ENCODE measurements around the gene FNDC10.
"Not testable (repeated sequence)": the region's sequence is repeated elsewhere in the genome, so short reads cannot be mapped to it uniquely, and the experiment has no call there.

The FNDC10 gene

DNA sequence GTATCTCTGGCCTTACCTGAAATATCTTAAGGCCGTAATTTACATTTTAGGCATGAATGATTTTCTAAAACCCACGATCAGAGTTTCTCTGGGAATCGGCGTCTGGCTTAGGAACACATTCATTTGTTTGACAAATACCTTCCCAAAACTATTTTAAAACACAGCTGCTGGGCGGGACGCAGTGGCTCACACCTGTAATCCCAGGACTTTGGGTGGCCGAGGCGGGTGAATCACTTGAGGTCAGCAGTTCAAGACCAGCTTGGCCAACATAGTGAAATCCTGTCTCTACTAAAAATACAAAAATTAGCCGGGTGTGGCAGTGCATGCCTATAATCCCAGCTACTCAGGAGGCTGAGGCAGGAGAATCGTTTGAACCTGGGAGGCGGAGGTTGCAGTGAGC, 43.0 kb downstream of the FNDC10 start:
- H3K4me3 ChIP-seq (ENCODE audit: low read length): not testable (repeated sequence)

DNA sequence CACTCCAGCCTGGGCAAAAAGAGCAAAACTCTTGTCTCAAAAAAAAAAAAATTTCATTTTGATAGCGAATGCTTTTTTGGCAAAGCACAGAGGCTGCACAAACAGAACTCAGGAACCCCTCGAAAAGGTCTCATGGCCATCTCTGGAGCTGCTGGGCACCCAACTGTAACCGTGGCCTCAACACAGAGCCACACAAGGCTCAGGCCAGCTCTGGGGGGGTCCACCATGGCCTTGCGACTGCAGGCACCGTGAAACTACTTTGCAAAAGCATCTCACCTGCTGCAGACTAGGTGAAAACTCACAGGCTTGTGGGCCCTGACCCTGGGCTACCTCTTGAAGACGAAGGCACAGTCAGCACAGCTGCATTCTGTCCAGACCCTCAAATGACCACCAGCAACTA, 43.4 kb downstream of the FNDC10 start:
- H2AFZ ChIP-seq (ENCODE audit: low read depth, low read length): no peak overlapping the region
- H3K9me3 ChIP-seq (ENCODE audit: low read length): no peaks in the 10 kb centered on the region
- H3K4me3 ChIP-seq (ENCODE audit: low read length): no peak overlapping the region
- no peaks in the 10 kb centered on the region for H3K27me3 ChIP-seq (ENCODE audit: insufficient read depth, low read length)
- peaks cover 16% of the 10 kb centered on the region for H3K4me1 ChIP-seq (ENCODE audit: insufficient read depth, low read length)
- H3K36me3 ChIP-seq (ENCODE audit: insufficient read depth, low read length): peaks cover 13% of the 10 kb centered on the region

More for the DNA sequence above, 43.0 kb downstream of the FNDC10 start:
- not testable (repeated sequence) for H3K9me3 ChIP-seq (ENCODE audit: low read length); H3K27me3 ChIP-seq (ENCODE audit: insufficient read depth, low read length); H2AFZ ChIP-seq (ENCODE audit: low read depth, low read length)
- Histone ChIP-seq H3K4me1 (ENCODE audit: insufficient read depth, low read length) (peaks cover 16% of the 10 kb centered on the region), H3K36me3 (ENCODE audit: insufficient read depth, low read length) (peaks cover 18% of the 10 kb centered on the region)

DNA sequence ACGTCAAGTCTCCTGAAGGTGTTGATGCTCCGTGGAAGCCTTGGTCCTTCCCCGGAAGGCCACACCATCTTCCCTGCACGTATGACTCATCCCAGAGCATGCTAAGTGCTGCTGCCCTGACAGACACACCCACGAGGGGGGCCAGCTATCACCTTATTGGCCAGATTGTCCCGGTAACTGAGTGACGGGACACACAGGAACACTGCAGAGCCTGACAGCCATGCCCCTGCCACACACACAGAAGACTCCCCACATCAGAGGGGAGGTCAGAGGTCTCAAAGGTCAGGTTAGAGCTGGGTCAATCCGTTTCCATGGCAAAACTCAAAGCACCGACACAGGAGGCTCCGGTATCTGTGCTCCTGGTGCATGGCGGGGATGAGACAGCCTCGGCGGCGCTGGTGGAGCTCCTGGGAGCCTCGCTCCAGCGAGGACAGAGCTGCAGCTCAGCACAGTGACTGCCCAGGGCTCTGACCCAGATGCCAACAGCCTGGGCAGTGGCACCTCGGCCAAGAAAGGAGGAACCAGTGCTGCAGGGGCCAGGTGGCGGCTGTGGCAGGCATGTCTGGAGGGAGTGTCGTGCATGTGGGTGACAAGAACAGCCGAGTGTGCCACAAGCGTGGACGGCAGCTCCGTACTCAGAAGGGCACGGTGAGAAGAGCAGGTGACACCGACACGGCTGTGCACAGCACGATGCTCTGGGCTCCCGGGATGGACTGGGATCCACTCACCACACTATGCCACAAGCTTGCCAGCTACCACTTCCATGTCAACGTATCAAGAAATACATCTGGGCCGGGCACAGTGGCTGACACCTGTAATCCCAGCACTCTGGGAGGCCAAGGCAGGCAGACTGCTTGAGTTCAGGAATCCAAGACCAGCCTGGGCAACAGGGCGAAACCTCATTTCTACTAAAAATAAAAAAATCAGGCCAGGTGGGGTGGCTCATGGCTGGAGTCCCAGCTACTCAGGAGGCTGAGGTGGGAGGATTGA, 44.7 kb downstream of the FNDC10 start:
- Histone ChIP-seq H3K4me3 (ENCODE audit: low read length) (no peak overlapping the region), H3K9me3 (ENCODE audit: low read length) (no peaks in the 10 kb centered on the region), H3K4me1 (ENCODE audit: insufficient read depth, low read length) (peaks cover 16% of the 10 kb centered on the region), H3K36me3 (ENCODE audit: insufficient read depth, low read length) (peaks cover 2% of the 10 kb centered on the region), H3K27me3 (ENCODE audit: insufficient read depth, low read length) (no peaks in the 10 kb centered on the region), H2AFZ (ENCODE audit: low read depth, low read length) (no peak overlapping the region)

DNA sequence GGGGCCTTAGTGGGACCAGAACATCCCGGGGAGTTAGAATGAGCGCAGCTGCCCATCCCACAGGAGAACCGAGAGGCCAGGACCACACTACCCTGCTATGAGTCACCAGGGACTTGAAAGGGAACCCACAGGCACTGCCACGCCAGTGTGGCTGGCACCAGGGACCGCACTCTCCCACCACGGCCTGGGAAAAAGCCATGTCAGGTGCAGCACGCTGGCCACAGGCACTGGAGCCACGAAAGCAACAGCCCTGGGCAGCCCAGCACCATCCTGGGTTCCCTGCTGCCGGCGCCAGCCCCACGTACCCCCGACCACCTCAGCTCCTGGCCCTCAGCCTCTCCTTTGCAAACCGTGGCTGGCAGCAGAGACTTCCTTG, 45.4 kb downstream of the FNDC10 start:
- H3K27me3 ChIP-seq (ENCODE audit: insufficient read depth, low read length): no peaks in the 10 kb centered on the region
- H3K9me3 ChIP-seq (ENCODE audit: low read length): no peaks in the 10 kb centered on the region
- no peaks in the 10 kb centered on the region for H3K36me3 ChIP-seq (ENCODE audit: insufficient read depth, low read length)
- H3K4me3 ChIP-seq (ENCODE audit: low read length): no peak overlapping the region
- peaks cover 16% of the 10 kb centered on the region for H3K4me1 ChIP-seq (ENCODE audit: insufficient read depth, low read length)
- no peak overlapping the region for H2AFZ ChIP-seq (ENCODE audit: low read depth, low read length)

DNA sequence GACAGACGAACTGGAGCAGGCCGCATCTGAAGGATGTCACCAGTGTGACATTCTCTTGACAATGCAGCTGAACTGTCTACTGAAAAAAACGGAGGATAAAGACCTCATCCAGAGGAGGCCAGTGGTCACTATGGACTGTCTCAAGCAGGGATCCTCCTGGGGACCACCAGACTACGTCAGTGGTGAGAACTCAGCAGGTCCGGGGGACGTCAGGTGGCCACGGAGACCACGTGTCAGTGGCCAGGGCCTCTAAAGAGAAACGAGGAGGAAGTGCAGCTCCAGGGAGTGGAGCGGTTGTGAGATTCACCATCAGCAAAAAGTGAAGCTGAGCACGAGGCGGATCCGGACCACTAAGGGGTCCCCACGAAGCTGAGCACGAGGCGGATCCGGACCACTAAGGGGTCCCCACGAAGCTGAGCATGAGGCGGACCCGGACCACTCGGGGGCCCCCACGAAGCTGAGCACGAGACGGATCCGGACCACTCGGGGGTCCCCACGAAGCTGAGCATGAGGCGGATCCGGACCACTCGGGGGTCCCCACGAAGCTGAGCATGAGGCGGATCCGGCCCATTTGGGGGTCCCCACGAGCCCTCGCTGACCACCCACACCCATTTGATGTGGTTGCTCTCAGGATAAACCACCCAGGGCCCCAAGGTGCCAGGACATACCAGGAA, 46.0 kb downstream of the FNDC10 start:
- no peaks in the 10 kb centered on the region for H3K9me3 ChIP-seq (ENCODE audit: low read length)
- no peak overlapping the region for H3K4me3 ChIP-seq (ENCODE audit: low read length)
- H3K27me3 ChIP-seq (ENCODE audit: insufficient read depth, low read length): no peaks in the 10 kb centered on the region

DNA sequence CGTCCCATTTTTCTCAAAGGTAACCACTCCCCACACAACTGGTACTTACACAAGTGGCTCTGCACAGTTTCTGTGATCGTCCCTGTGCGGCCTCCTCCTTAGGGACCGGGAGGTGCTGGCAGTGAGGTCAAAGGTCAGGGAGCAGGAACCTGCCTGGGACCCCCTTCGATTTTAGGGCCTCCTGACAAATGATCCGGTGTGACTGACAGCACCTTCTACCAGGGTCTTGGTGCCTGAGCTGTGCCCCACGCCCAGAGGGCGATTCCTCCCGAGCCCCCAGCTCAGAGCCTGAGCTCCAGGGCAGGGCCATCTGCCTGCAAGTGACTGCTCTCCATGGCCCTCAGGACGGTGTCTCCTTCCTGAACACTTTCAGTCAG, 47.7 kb downstream of the FNDC10 start:
- Histone ChIP-seq H3K4me3 (ENCODE audit: low read length) (no peak overlapping the region), H3K9me3 (ENCODE audit: low read length) (no peaks in the 10 kb centered on the region), H3K4me1 (ENCODE audit: insufficient read depth, low read length) (peaks cover 16% of the 10 kb centered on the region), H3K36me3 (ENCODE audit: insufficient read depth, low read length) (no peaks in the 10 kb centered on the region), H3K27me3 (ENCODE audit: insufficient read depth, low read length) (no peaks in the 10 kb centered on the region), H2AFZ (ENCODE audit: low read depth, low read length) (no peak overlapping the region)

More for the DNA sequence above, 46.0 kb downstream of the FNDC10 start:
- Histone ChIP-seq H2AFZ (ENCODE audit: low read depth, low read length) (no peak overlapping the region), H3K36me3 (ENCODE audit: insufficient read depth, low read length) (no peaks in the 10 kb centered on the region), H3K4me1 (ENCODE audit: insufficient read depth, low read length) (peaks cover 16% of the 10 kb centered on the region)

DNA sequence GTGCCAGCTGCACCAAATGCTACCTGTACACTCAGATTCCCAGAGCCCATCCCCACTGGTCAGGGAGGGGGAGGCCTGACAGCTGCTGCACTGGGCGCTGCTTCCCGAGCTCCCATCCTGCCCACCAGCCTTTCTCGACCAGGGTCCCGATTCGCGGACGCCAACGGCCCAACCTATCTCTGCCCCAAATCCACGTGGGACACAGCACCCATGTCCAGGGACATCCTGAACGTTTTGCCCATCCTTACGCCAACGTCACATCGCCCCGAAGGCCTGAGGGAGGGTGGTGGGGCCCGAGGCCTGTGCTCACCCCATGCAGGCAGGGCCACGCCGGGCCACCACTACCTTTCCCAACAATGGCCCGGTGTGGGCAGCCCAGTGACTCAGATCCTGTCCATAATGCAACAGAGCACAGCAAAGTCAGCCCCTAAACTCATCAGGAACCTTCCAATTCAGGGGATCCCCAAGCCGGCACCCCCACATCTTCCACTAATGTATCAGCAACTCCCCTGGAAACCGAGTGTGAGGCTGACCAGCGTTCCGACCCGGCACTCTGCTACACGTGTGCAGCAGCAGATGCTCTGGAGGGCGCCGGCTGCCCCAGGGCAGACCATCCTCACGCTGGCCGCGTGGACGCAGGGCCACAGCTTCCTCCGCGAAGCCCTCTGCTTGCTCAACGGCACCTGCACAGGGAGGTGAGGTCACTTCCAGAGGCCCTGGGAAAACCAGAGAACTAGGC, 48.2 kb downstream of the FNDC10 start:
- no peak overlapping the region for H3K4me3 ChIP-seq (ENCODE audit: low read length)
- H3K27me3 ChIP-seq (ENCODE audit: insufficient read depth, low read length): no peaks in the 10 kb centered on the region
- H3K4me1 ChIP-seq (ENCODE audit: insufficient read depth, low read length): peaks cover 16% of the 10 kb centered on the region
- H2AFZ ChIP-seq (ENCODE audit: low read depth, low read length): no peak overlapping the region
- no peaks in the 10 kb centered on the region for H3K36me3 ChIP-seq (ENCODE audit: insufficient read depth, low read length)
- no peaks in the 10 kb centered on the region for H3K9me3 ChIP-seq (ENCODE audit: low read length)

DNA sequence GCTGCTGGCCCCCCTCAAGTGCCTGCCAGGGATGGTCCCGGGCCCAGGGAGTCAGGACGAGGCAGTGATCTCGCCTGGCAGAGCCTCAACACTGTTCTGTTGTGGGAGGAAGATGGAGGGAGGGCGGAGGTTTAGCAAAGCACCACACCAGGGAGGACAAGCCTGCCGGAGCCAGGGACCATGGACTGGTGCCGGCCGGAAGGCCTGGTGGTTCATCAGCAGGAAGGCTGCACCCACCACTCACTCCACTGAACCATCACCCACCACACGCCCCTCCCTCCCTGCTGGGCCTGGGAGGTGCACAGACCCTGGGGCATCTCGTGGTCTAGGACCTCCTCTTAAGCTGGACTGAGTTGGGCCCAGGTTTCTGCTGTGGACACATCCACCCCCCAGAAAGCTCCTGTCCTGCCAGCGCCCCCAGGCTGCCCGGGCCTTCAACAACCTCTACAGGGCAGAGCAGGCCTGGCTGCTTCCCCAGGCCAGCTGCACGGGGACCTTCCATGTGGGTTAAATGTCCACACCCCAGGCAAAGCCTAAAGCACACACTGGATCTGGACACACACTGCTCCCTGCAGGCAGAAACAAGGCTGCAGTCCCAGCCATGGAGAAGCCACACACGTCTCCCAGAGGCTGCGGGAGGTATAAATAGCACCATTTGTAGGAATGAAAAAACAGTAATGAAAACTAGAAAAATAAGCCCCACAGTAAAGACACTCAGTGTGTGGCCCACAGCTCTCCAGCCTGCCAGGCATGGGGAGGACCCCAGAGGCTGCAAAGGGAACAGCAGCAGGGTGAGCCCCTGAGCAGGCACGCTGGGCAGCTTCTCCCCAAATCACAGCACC, 49.1 kb downstream of the FNDC10 start:
- Histone ChIP-seq H3K36me3 (ENCODE audit: insufficient read depth, low read length) (no peaks in the 10 kb centered on the region), H3K27me3 (ENCODE audit: insufficient read depth, low read length) (no peaks in the 10 kb centered on the region), H2AFZ (ENCODE audit: low read depth, low read length) (no peak overlapping the region)

DNA sequence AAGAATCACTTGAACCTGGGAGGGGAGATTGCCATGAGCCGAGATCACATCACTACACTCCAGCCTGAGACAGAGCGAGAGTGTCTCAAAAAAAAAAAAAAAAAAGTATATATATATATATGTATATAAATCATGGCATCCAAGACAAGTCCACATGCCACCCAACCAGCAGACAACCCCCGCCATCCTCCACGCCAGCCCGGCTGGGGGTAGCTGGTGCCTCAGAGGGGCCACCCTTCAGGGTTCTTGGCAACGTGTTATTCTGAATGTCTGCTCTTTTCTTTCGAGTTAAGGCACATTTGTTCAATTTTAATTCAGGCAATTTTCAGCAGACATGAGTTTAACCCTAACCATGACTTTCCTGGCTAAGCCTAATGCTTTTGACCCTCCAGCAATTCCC, 49.8 kb downstream of the FNDC10 start:
- Histone ChIP-seq H3K9me3 (ENCODE audit: low read length) (no peaks in the 10 kb centered on the region), H2AFZ (ENCODE audit: low read depth, low read length) (no peak overlapping the region), H3K4me1 (ENCODE audit: insufficient read depth, low read length) (peaks cover 8% of the 10 kb centered on the region), H3K4me3 (ENCODE audit: low read length) (no peak overlapping the region), H3K27me3 (ENCODE audit: insufficient read depth, low read length) (no peaks in the 10 kb centered on the region), H3K36me3 (ENCODE audit: insufficient read depth, low read length) (no peaks in the 10 kb centered on the region)

More for the DNA sequence above, 49.1 kb downstream of the FNDC10 start:
- peaks cover 15% of the 10 kb centered on the region for H3K4me1 ChIP-seq (ENCODE audit: insufficient read depth, low read length)
- no peak overlapping the region for H3K4me3 ChIP-seq (ENCODE audit: low read length)
- no peaks in the 10 kb centered on the region for H3K9me3 ChIP-seq (ENCODE audit: low read length)

DNA sequence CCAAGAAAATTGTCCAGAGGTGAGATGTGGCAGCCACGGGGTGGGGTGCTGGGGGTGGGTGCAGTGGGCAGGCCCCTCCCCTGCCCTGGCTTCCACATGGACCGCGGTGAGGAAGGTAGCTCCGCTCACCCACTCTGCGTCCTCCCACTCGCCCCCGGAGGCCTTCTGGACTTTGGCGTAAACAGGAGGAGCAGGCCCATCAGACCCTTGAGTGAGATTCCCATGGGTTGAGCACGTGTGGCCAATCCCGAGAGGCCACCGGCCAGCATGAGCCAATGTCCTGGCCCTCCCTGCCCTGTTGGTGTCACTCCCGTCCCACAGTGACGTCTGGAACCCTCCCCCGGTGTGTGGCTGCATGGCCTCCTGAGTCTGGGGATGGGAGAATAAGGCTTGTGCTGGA, 51.3 kb downstream of the FNDC10 start:
- Histone ChIP-seq H3K9me3 (ENCODE audit: low read length) (no peaks in the 10 kb centered on the region), H2AFZ (ENCODE audit: low read depth, low read length) (no peak overlapping the region), H3K36me3 (ENCODE audit: insufficient read depth, low read length) (peaks cover 5% of the 10 kb centered on the region), H3K4me3 (ENCODE audit: low read length) (no peak overlapping the region), H3K27me3 (ENCODE audit: insufficient read depth, low read length) (no peaks in the 10 kb centered on the region), H3K4me1 (ENCODE audit: insufficient read depth, low read length) (no peaks in the 10 kb centered on the region)
